ENCODE measurements around the gene TNNC1.

- TF ChIP-seq CTCF (IDR thresholded peaks at IDR 0.05 in 4 of 5, conservative IDR thresholded peaks at IDR 0.05 in 1 of 5) (no peak), POLR2A (IDR thresholded peaks at IDR 0.05) (no peak)
Measured at GRCh38 chr3:52440249-52440551, 13.6 kb downstream of the TNNC1 start.
